CD4-positive, alpha-beta T cell treated with Interleukin-17A for 1 hour (primary cell): ENCODE results near the gene P2RX6.
A peak's percentile ranks its signal among the peaks of the same experiment; 100 is the strongest.
"Not testable (repeated sequence)": the region's sequence is repeated elsewhere in the genome, so short reads cannot be mapped to it uniquely, and the experiment has no call there.

Experiments
- DNase-seq: peaks from one replicate; pipeline ENCODE4 v3.0.0-alpha.2; 2020

The P2RX6 gene

GRCh38 chr22:21014726-21015465, at the start of gene P2RX6:
P2RX6 (plus strand) TSS chr22:21015165; CDS start chr22:21015175, 10 bp downstream.
- DNase-seq, result no peak

- no peak for DNase-seq
Observed at GRCh38 chr22:20965888-20966855, 48.8 kb upstream of the P2RX6 start.

- no peak for DNase-seq
Observed at GRCh38 chr22:20966883-20967696, 47.9 kb upstream of the P2RX6 start, which contains the start of gene AIFM3. AIFM3 (plus strand) TSS chr22:20967255; CDS start chr22:20967945, 690 bp downstream.

- no peak for DNase-seq
Observed at GRCh38 chr22:20967697-20968211, 47.2 kb upstream of the P2RX6 start.

GRCh38 chr22:20968281-20968977, 46.5 kb upstream of the P2RX6 start:
- no peak for DNase-seq

- no peak for DNase-seq
Observed at GRCh38 chr22:20970939-20971657, 43.9 kb upstream of the P2RX6 start.

- not testable (repeated sequence) for DNase-seq
Observed at GRCh38 chr22:20972014-20972694, 42.8 kb upstream of the P2RX6 start.

- no peak for DNase-seq
Observed at GRCh38 chr22:20972933-20973577, 41.9 kb upstream of the P2RX6 start.

GRCh38 chr22:20973634-20974286, 41.2 kb upstream of the P2RX6 start:
- DNase-seq, result no peak

GRCh38 chr22:20974336-20974955, 40.5 kb upstream of the P2RX6 start:
- no peak for DNase-seq

- DNase-seq, result no peak
Observed at GRCh38 chr22:20975541-20976290, 39.2 kb upstream of the P2RX6 start.

GRCh38 chr22:20976291-20976877, 38.6 kb upstream of the P2RX6 start:
- no peak for DNase-seq

GRCh38 chr22:20977019-20977418, 37.9 kb upstream of the P2RX6 start:
- DNase-seq, result no peak

- no peak for DNase-seq
Observed at GRCh38 chr22:20977516-20978170, 37.3 kb upstream of the P2RX6 start.

- no peak for DNase-seq
Observed at GRCh38 chr22:20978419-20978818, 36.5 kb upstream of the P2RX6 start.

GRCh38 chr22:20979243-20979809, 35.6 kb upstream of the P2RX6 start:
- DNase-seq, result peak; percentile 74

GRCh38 chr22:20979940-20980453, 35.0 kb upstream of the P2RX6 start:
- no peak for DNase-seq
